ENCODE measurements around the gene RASAL2. TPM values are rescaled to one million over a fixed set of nuclear protein-coding genes. Genes with fewer than 3 reads are reported as not detected.

RASAL2 gene
- total RNA-seq, 2 experiments from 2014 or later, result not detected

GRCh38 chr1:178354816-178355215, 260.9 kb downstream of the RASAL2 start:
- no peak for DNase-seq
- no peaks in the 10 kb centered on the region for H3K36me3 Mint-ChIP-seq
- POLR2A ChIA-PET, result no interaction called here
- H3K27me3 Mint-ChIP-seq, result no peaks in the 10 kb centered on the region
- no peak overlapping the region for H3K4me3 Mint-ChIP-seq
- intact Hi-C loops (cut with micrococcal nuclease), result no loop called here
- no peak overlapping the region for H3K27ac Mint-ChIP-seq
- CTCF ChIA-PET, result interaction anchor here (1.3 kb wide), 1 partner anchor 147 kb away, joined by 4 read pairs; no protein-coding TSS in a partner anchor
- H3K4me1 Mint-ChIP-seq (ENCODE audit: low read depth), result no peaks in the 10 kb centered on the region
- peaks cover 4% of the 10 kb centered on the region for H3K9me3 Mint-ChIP-seq

- H3K36me3 Mint-ChIP-seq, result no peaks in the 10 kb centered on the region
- no peak overlapping the region for H3K4me3 Mint-ChIP-seq
- POLR2A ChIA-PET, result no interaction called here
- DNase-seq, result no peak
- intact Hi-C loops (cut with micrococcal nuclease), result no loop called here
- CTCF ChIA-PET, result no interaction called here
- peaks cover 4% of the 10 kb centered on the region for H3K9me3 Mint-ChIP-seq
- H3K27ac Mint-ChIP-seq, result no peak overlapping the region
- H3K4me1 Mint-ChIP-seq (ENCODE audit: low read depth), result no peaks in the 10 kb centered on the region
- no peaks in the 10 kb centered on the region for H3K27me3 Mint-ChIP-seq
Measured at GRCh38 chr1:178356299-178356698, 262.4 kb downstream of the RASAL2 start.

- Mint-ChIP-seq H3K27me3 (no peaks in the 10 kb centered on the region), H3K9me3 (no peaks in the 10 kb centered on the region)
Measured at GRCh38 chr1:178358456-178358855, 264.6 kb downstream of the RASAL2 start.

GRCh38 chr1:178360421-178360820, 266.5 kb downstream of the RASAL2 start:
- H3K27ac Mint-ChIP-seq, result no peak overlapping the region
- ChIA-PET CTCF (no interaction called here), POLR2A (no interaction called here)
- no peak overlapping the region for H3K4me3 Mint-ChIP-seq
- no peak for DNase-seq
- intact Hi-C loops (cut with micrococcal nuclease), result no loop called here
- no peaks in the 10 kb centered on the region for H3K36me3 Mint-ChIP-seq
- no peaks in the 10 kb centered on the region for H3K4me1 Mint-ChIP-seq (ENCODE audit: low read depth)
- H3K9me3 Mint-ChIP-seq, result no peaks in the 10 kb centered on the region
- H3K27me3 Mint-ChIP-seq, result no peaks in the 10 kb centered on the region

More at GRCh38 chr1:178358456-178358855, 264.6 kb downstream of the RASAL2 start:
- no peaks in the 10 kb centered on the region for H3K36me3 Mint-ChIP-seq
- CTCF ChIA-PET, result no interaction called here
- DNase-seq, result no peak
- no peak overlapping the region for H3K27ac Mint-ChIP-seq
- POLR2A ChIA-PET, result no interaction called here
- intact Hi-C loops (cut with micrococcal nuclease), result no loop called here
- H3K4me3 Mint-ChIP-seq, result no peak overlapping the region
- no peaks in the 10 kb centered on the region for H3K4me1 Mint-ChIP-seq (ENCODE audit: low read depth)

GRCh38 chr1:178361847-178362246, 267.9 kb downstream of the RASAL2 start:
- Mint-ChIP-seq H3K36me3 (no peaks in the 10 kb centered on the region), H3K27ac (no peak overlapping the region), H3K4me1 (ENCODE audit: low read depth) (no peaks in the 10 kb centered on the region), H3K9me3 (no peaks in the 10 kb centered on the region), H3K27me3 (no peaks in the 10 kb centered on the region), H3K4me3 (no peak overlapping the region)
- intact Hi-C loops (cut with micrococcal nuclease), result no loop called here
- ChIA-PET POLR2A (no interaction called here), CTCF (no interaction called here)
- DNase-seq, result no peak

- H3K4me1 Mint-ChIP-seq (ENCODE audit: low read depth), result no peaks in the 10 kb centered on the region
- CTCF ChIA-PET, result no interaction called here
- DNase-seq, result no peak
- H3K27ac Mint-ChIP-seq, result no peak overlapping the region
- POLR2A ChIA-PET, result no interaction called here
- no peaks in the 10 kb centered on the region for H3K9me3 Mint-ChIP-seq
- H3K36me3 Mint-ChIP-seq, result no peaks in the 10 kb centered on the region
- H3K27me3 Mint-ChIP-seq, result no peaks in the 10 kb centered on the region
- H3K4me3 Mint-ChIP-seq, result no peak overlapping the region
- intact Hi-C loops (cut with micrococcal nuclease), result no loop called here
Measured at GRCh38 chr1:178362747-178363146, 268.8 kb downstream of the RASAL2 start.

GRCh38 chr1:178364782-178365181, 270.9 kb downstream of the RASAL2 start:
- intact Hi-C loops (cut with micrococcal nuclease), result no loop called here
- ChIA-PET POLR2A (no interaction called here), CTCF (interaction anchor here (0.7 to 0.9 kb wide), 2 partner anchors 65 to 429 kb away, joined by 3 read pairs; no protein-coding TSS in a partner anchor)
- Mint-ChIP-seq H3K27ac (no peak overlapping the region), H3K9me3 (no peaks in the 10 kb centered on the region), H3K4me1 (ENCODE audit: low read depth) (no peaks in the 10 kb centered on the region), H3K36me3 (no peaks in the 10 kb centered on the region), H3K4me3 (no peak overlapping the region), H3K27me3 (no peaks in the 10 kb centered on the region)
- DNase-seq, result no peak

GRCh38 chr1:178367151-178367550, 273.2 kb downstream of the RASAL2 start:
- H3K4me1 Mint-ChIP-seq (ENCODE audit: low read depth), result no peaks in the 10 kb centered on the region
- DNase-seq, result no peak
- peaks cover 3% of the 10 kb centered on the region for H3K27me3 Mint-ChIP-seq
- H3K4me3 Mint-ChIP-seq, result no peak overlapping the region
- H3K9me3 Mint-ChIP-seq, result no peaks in the 10 kb centered on the region
- H3K36me3 Mint-ChIP-seq, result no peaks in the 10 kb centered on the region
- ChIA-PET CTCF (no interaction called here), POLR2A (no interaction called here)
- H3K27ac Mint-ChIP-seq, result no peak overlapping the region
- intact Hi-C loops (cut with micrococcal nuclease), result no loop called here

- CTCF ChIA-PET, result no interaction called here
- H3K4me3 Mint-ChIP-seq, result no peak overlapping the region
- H3K36me3 Mint-ChIP-seq, result no peaks in the 10 kb centered on the region
- H3K27ac Mint-ChIP-seq, result no peak overlapping the region
- H3K4me1 Mint-ChIP-seq (ENCODE audit: low read depth), result no peaks in the 10 kb centered on the region
- peaks cover 3% of the 10 kb centered on the region for H3K27me3 Mint-ChIP-seq
- intact Hi-C loops (cut with micrococcal nuclease), result no loop called here
- H3K9me3 Mint-ChIP-seq, result no peaks in the 10 kb centered on the region
- DNase-seq, result no peak
- POLR2A ChIA-PET, result no interaction called here
Measured at GRCh38 chr1:178368208-178368607, 274.3 kb downstream of the RASAL2 start.

- Mint-ChIP-seq H3K4me1 (ENCODE audit: low read depth) (no peaks in the 10 kb centered on the region), H3K27me3 (peaks cover 3% of the 10 kb centered on the region), H3K9me3 (no peaks in the 10 kb centered on the region), H3K27ac (no peak overlapping the region), H3K4me3 (no peak overlapping the region), H3K36me3 (no peaks in the 10 kb centered on the region)
- POLR2A ChIA-PET, result no interaction called here
- no peak for DNase-seq
- CTCF ChIA-PET, result no interaction called here
- intact Hi-C loops (cut with micrococcal nuclease), result no loop called here
Measured at GRCh38 chr1:178371235-178371634, 277.3 kb downstream of the RASAL2 start.

GRCh38 chr1:178371933-178372388, 278.1 kb downstream of the RASAL2 start:
- Mint-ChIP-seq H3K9me3 (no peaks in the 10 kb centered on the region), H3K4me1 (ENCODE audit: low read depth) (no peaks in the 10 kb centered on the region), H3K27ac (no peak overlapping the region), H3K4me3 (no peak overlapping the region), H3K27me3 (peaks cover 3% of the 10 kb centered on the region), H3K36me3 (no peaks in the 10 kb centered on the region)
- POLR2A ChIA-PET, result no interaction called here
- no peak for DNase-seq
- intact Hi-C loops (cut with micrococcal nuclease), result no loop called here
- CTCF ChIA-PET, result no interaction called here

- Mint-ChIP-seq H3K4me3 (no peak overlapping the region), H3K27me3 (peaks cover 3% of the 10 kb centered on the region), H3K27ac (no peak overlapping the region), H3K4me1 (ENCODE audit: low read depth) (no peaks in the 10 kb centered on the region), H3K36me3 (no peaks in the 10 kb centered on the region), H3K9me3 (no peaks in the 10 kb centered on the region)
- POLR2A ChIA-PET, result no interaction called here
- CTCF ChIA-PET, result interaction anchor here (0.9 to 1.1 kb wide), 2 partner anchors 10 to 74 kb away, joined by 3 read pairs; no protein-coding TSS in a partner anchor
- intact Hi-C loops (cut with micrococcal nuclease), result no loop called here
- DNase-seq, result no peak
Measured at GRCh38 chr1:178374016-178374415, 280.1 kb downstream of the RASAL2 start.

GRCh38 chr1:178376008-178376407, 282.1 kb downstream of the RASAL2 start:
- Mint-ChIP-seq H3K4me3 (no peak overlapping the region), H3K27me3 (no peaks in the 10 kb centered on the region), H3K4me1 (ENCODE audit: low read depth) (no peaks in the 10 kb centered on the region), H3K9me3 (no peaks in the 10 kb centered on the region), H3K27ac (no peak overlapping the region), H3K36me3 (no peaks in the 10 kb centered on the region)
- DNase-seq, result no peak
- CTCF ChIA-PET, result interaction anchor here (0.8 kb wide), 1 partner anchor 126 kb away, joined by 3 read pairs; no protein-coding TSS in a partner anchor
- POLR2A ChIA-PET, result no interaction called here
- intact Hi-C loops (cut with micrococcal nuclease), result no loop called here

Data from activated CD4-positive, alpha-beta memory T cell treated with anti-CD3 and anti-CD28 coated beads for 36 hours (primary cell).